HG03103 (cell line): ENCODE results near the gene MAGIX.

Source experiments
- ATAC-seq: cut with Tn5 transposase; IDR thresholded peaks from one replicate; pipeline ENCODE4 v1.9.1; 2021; ENCODE audit warnings: low read depth; ENCODE audit not compliant: unreplicated experiment

The MAGIX gene

GRCh38 chrX:49203536-49203935 lies 41.0 kb downstream of the MAGIX start:
- no peak for ATAC-seq

- ATAC-seq = no peak
These were observed 41.5 kb downstream of the MAGIX start for GRCh38 chrX:49204017-49204416.

GRCh38 chrX:49204709-49205108 lies 42.2 kb downstream of the MAGIX start:
- ATAC-seq = no peak

- ATAC-seq = no peak
These were observed 42.9 kb downstream of the MAGIX start for GRCh38 chrX:49205443-49205842.

GRCh38 chrX:49206543-49206942 lies 44.0 kb downstream of the MAGIX start:
- ATAC-seq = no peak

GRCh38 chrX:49208399-49208798 lies 45.8 kb downstream of the MAGIX start:
- ATAC-seq = no peak

GRCh38 chrX:49209434-49210251 lies 47.1 kb downstream of the MAGIX start:
- ATAC-seq = no peak

- ATAC-seq = no peak
These were observed 47.8 kb downstream of the MAGIX start for GRCh38 chrX:49210406-49210805.

GRCh38 chrX:49211074-49211473 lies 48.5 kb downstream of the MAGIX start:
- no peak for ATAC-seq

- ATAC-seq = no peak
These were observed 49.7 kb downstream of the MAGIX start for GRCh38 chrX:49212209-49212608.

GRCh38 chrX:49212861-49213260 lies 50.3 kb downstream of the MAGIX start:
- ATAC-seq = no peak

GRCh38 chrX:49214416-49214815 lies 51.9 kb downstream of the MAGIX start:
- ATAC-seq = no peak

- no peak for ATAC-seq
These were observed 52.5 kb downstream of the MAGIX start for GRCh38 chrX:49214996-49215526.
